Bronchial epithelial cell (primary cell): ENCODE data around the gene RAB6B. TPM values are rescaled to one million over a fixed set of nuclear protein-coding genes. Genes with fewer than 3 reads are reported as not detected.

Experiments used
- DNase-seq: peaks from one replicate; pipeline ENCODE4 v3.0.0-alpha.2; 2010; ENCODE audit warnings: low read depth
- FAIRE-seq: peaks from 2 replicates; lab custom pipeline; 2011; peaks lifted over from hg19 to GRCh38; lab: Jason Lieb, UNC
- H3K27me3 ChIP-seq: 2 replicates; pipeline ENCODE4 v1.5.1; 2011; ENCODE audit warnings: low read length; ENCODE audit not compliant: control insufficient read depth, insufficient read depth
- H3K36me3 ChIP-seq: 2 replicates; pipeline ENCODE4 v1.5.1; 2011; ENCODE audit warnings: low read length; ENCODE audit not compliant: control insufficient read depth, insufficient read depth
- H3K4me3 ChIP-seq: 2 replicates; pipeline ENCODE4 v1.5.1; 2011; ENCODE audit warnings: mild to moderate bottlenecking, low read depth, low read length, control low read depth
- total RNA-seq: library from RNA; depleted of rRNA; stranded (reverse); fragments of >200 nt; gene quantifications from 2 replicates; pipeline ENCODE4 v1.2.1, GENCODE V29; 2014
- TF ChIP-seq, protein P1 (sequence below): IDR thresholded peaks from 2 replicates; pipeline ENCODE4 v1.5.1; 2011; ENCODE audit warnings: mild to moderate bottlenecking, moderate library complexity, low read length, control low read depth, inconsistent platforms; ENCODE audit not compliant: insufficient read depth, severe bottlenecking

RAB6B gene
- total RNA-seq, 1 donor from 2014 or later: under 0.01 TPM

DNA sequence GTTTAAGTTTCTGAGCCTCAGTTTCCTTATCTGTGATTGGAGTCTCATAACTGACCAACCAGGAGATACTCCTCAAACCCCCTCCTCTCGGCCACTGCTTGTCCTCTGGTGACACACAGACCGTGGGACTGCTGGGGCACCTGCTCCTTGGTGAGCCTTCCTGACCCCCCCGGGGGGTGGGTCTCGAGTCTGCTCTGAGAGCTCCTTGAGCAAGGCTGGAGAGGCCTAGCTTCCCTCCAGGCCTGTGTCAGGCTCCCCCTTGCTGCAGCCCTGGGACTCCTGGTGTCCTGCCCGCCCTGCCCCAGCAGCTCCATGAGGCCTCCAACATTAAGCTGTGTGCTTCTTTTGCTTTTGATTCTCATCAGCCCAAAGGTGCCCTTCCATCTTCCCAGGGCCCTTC lies 62.4 kb downstream of the RAB6B start:
- no peak for FAIRE-seq

DNA sequence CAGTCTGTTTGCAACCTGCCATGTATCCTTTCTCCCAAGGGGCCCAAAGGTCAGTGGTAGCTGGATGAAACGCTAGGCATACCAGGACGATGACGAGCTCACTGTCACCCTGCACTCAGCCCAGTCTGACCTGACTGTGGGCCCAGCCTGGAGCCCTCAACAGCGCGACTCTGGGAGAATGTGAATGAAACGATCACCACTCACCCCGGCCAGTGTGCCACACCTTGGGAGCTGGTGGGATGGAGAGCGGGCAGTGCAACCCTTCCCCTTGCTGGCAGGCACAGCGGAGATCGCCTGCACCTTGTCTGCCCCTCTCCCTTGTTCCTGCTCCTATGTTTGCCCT lies 62.9 kb downstream of the RAB6B start:
- TF ChIP-seq, protein P1, sequence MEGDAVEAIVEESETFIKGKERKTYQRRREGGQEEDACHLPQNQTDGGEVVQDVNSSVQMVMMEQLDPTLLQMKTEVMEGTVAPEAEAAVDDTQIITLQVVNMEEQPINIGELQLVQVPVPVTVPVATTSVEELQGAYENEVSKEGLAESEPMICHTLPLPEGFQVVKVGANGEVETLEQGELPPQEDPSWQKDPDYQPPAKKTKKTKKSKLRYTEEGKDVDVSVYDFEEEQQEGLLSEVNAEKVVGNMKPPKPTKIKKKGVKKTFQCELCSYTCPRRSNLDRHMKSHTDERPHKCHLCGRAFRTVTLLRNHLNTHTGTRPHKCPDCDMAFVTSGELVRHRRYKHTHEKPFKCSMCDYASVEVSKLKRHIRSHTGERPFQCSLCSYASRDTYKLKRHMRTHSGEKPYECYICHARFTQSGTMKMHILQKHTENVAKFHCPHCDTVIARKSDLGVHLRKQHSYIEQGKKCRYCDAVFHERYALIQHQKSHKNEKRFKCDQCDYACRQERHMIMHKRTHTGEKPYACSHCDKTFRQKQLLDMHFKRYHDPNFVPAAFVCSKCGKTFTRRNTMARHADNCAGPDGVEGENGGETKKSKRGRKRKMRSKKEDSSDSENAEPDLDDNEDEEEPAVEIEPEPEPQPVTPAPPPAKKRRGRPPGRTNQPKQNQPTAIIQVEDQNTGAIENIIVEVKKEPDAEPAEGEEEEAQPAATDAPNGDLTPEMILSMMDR: no peak
- Histone ChIP-seq H3K36me3 (no peaks in the 10 kb centered on the region), H3K4me3 (no peak overlapping the region), H3K27me3 (no peaks in the 10 kb centered on the region)
- DNase-seq (no peak), FAIRE-seq (peak; percentile 36)

More for the DNA sequence above, 62.4 kb downstream of the RAB6B start:
- Histone ChIP-seq H3K4me3 (no peak overlapping the region), H3K27me3 (no peaks in the 10 kb centered on the region), H3K36me3 (no peaks in the 10 kb centered on the region)
- TF ChIP-seq, protein P1: no peak
- DNase-seq: no peak

DNA sequence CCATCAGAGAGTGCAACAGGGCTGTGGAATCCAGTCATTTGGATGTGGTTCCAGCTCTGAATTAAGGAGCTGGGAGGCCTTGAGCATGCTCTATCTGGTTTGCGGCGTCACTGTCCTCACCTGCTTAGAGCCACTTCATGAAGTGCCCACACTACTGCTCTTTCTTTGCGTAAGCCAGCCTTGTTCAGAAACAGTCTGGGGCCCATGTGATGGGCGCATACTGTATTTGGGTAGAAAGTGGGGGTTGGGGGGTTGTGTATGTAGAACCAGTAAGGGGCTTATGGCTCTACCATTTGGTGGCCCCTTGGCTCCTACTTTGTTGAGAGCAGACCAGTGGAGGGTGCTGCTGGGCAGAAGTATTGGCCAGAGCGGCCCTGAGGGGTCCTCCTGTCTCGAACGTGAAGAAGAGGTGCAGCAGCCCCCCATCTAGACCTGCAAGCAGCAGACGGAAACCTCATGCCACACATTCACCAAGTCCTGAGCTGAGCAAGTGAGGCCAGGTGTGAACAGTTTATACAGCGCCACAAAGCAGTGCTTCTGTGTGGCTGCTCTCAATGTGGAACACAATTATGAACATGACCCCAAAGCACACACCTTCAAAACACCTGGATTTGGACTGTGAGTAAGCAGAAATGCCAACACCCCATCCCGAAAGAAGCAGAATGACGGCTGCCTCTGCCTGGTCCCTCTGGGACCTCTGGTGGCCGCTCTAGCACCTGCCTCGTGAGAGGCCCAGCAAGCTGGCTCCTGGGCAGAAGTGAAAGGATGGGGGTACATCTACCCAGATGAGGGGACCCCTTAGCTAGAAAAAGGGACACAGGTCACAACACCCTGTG lies 63.5 kb downstream of the RAB6B start:
- Histone ChIP-seq H3K27me3 (no peaks in the 10 kb centered on the region), H3K4me3 (no peak overlapping the region), H3K36me3 (no peaks in the 10 kb centered on the region)
- TF ChIP-seq, protein P1: peak; percentile 16
- DNase-seq (no peak), FAIRE-seq (peak; percentile 93)

DNA sequence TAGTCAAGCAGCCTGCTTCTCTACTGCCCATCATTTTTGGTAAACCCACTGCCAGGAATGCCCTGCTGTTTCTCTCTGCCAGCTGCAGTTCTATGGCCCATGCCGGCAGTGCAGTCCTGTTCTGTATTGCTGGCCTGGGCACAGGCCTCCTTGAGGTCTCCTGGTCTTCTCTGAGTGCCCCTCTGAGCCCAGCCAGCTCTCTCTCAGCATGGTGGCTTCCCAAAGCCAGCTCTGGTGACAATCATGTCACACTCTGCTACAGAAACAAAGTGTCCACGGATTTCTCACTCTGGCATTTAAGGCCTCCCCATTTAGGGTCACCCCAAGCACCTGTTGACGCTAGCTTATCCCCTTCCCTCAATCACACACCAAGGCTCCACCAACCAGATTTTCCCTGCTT lies 65.6 kb downstream of the RAB6B start:
- TF ChIP-seq, protein P1: no peak
- Histone ChIP-seq H3K27me3 (no peaks in the 10 kb centered on the region), H3K4me3 (no peak overlapping the region), H3K36me3 (no peaks in the 10 kb centered on the region)
- DNase-seq: no peak
- no peak for FAIRE-seq

DNA sequence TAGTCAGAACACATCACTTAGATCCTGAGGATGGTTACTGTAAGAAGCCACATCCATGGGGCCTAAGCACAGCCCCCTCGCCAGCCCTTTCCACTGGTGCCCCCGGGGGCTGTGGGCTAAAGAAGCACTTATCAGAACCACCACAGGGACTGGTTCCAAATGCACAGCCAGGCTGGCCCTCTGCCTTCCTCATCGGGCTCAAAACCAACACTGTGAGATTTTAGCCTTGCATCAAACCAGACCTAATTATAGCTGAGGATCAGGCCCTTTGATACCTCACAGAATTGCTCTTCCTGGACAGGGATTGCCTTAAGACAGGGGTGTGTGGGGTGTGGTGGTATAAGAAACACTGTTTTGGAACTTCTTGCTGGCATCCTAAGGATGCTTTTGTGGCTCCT lies 66.4 kb downstream of the RAB6B start:
- FAIRE-seq: no peak

More for the DNA sequence above, 66.4 kb downstream of the RAB6B start:
- Histone ChIP-seq H3K27me3 (no peaks in the 10 kb centered on the region), H3K4me3 (no peak overlapping the region), H3K36me3 (no peaks in the 10 kb centered on the region)
- no peak for DNase-seq
- TF ChIP-seq, protein P1: no peak
